SU-DHL-6 (cell line): ENCODE results near the gene PCDHB6.

ENCODE experiments used
- CTCF ChIP-seq: fragments of 200-600 bp; sonication (generic); IDR thresholded peaks from one replicate; pipeline ENCODE4 v1.5.1; 2017; ENCODE audit warnings: antibody characterized with exemption, mild to moderate bottlenecking, low read length, moderate library complexity; ENCODE audit not compliant: insufficient read depth, poor library complexity, severe bottlenecking
- EZH2phosphoT487 ChIP-seq: fragments of 200-600 bp; sonication (generic), shearing (Covaris generic); conservative IDR thresholded peaks from 2 replicates; pipeline ENCODE4 v1.6.1; 2018; ENCODE audit warnings: mild to moderate bottlenecking, antibody characterized with exemption, low read length, moderate library complexity, mixed read lengths

- no peak for TF ChIP-seq CTCF
- no peak for TF ChIP-seq EZH2phosphoT487
Measured at GRCh38 chr5:141180313-141180712, 30.5 kb downstream of the PCDHB6 start.
